Left hindlimb (tissue), 1 donor: ENCODE results near the gene C10orf143.
"Not testable (repeated sequence)": the region's sequence is repeated elsewhere in the genome, so short reads cannot be mapped to it uniquely, and the experiment has no call there.

Experiments
- DNase-seq: peaks from one replicate; pipeline ENCODE4 v3.0.0-alpha.2; 2018

C10orf143 gene

GRCh38 chr10:130111113-130111851 is 652 bp upstream of the C10orf143 start:
- peak; percentile 98 for DNase-seq

- DNase-seq, result peak; percentile 83
Observed at GRCh38 chr10:130109796-130110245, 809 bp downstream of the C10orf143 start.

- DNase-seq, result no peak
Observed at GRCh38 chr10:130108934-130109604, 1.6 kb downstream of the C10orf143 start.

- DNase-seq, result not testable (repeated sequence)
Observed at GRCh38 chr10:130108146-130108545, 2.5 kb downstream of the C10orf143 start.

GRCh38 chr10:130105724-130106123 is 4.9 kb downstream of the C10orf143 start:
- no peak for DNase-seq

GRCh38 chr10:130099344-130099743 is 11.3 kb downstream of the C10orf143 start:
- no peak for DNase-seq

GRCh38 chr10:130090565-130090964 is 20.1 kb downstream of the C10orf143 start:
- not testable (repeated sequence) for DNase-seq

- no peak for DNase-seq
Observed at GRCh38 chr10:130080461-130080814, 30.2 kb downstream of the C10orf143 start.

GRCh38 chr10:130079614-130080460 is 30.8 kb downstream of the C10orf143 start:
- no peak for DNase-seq

- no peak for DNase-seq
Observed at GRCh38 chr10:130078120-130078519, 32.5 kb downstream of the C10orf143 start.

GRCh38 chr10:130076681-130077080 is 33.9 kb downstream of the C10orf143 start:
- DNase-seq, result no peak

GRCh38 chr10:130074639-130075038 is 36.0 kb downstream of the C10orf143 start:
- no peak for DNase-seq

- DNase-seq, result no peak
Observed at GRCh38 chr10:130073912-130074311, 36.7 kb downstream of the C10orf143 start.

GRCh38 chr10:130072247-130072646 is 38.4 kb downstream of the C10orf143 start:
- no peak for DNase-seq

- DNase-seq, result no peak
Observed at GRCh38 chr10:130067893-130068292, 42.7 kb downstream of the C10orf143 start.

GRCh38 chr10:130066743-130067142 is 43.9 kb downstream of the C10orf143 start:
- no peak for DNase-seq

- DNase-seq, result no peak
Observed at GRCh38 chr10:130065251-130065650, 45.4 kb downstream of the C10orf143 start.

GRCh38 chr10:130064783-130065182 is 45.8 kb downstream of the C10orf143 start:
- no peak for DNase-seq

GRCh38 chr10:130062976-130063375 is 47.7 kb downstream of the C10orf143 start:
- DNase-seq, result no peak

- DNase-seq, result no peak
Observed at GRCh38 chr10:130062201-130062600, 48.4 kb downstream of the C10orf143 start.

GRCh38 chr10:130061760-130062159 is 48.9 kb downstream of the C10orf143 start:
- no peak for DNase-seq

GRCh38 chr10:130054021-130054420 is 56.6 kb downstream of the C10orf143 start:
- no peak for DNase-seq

GRCh38 chr10:130053561-130053960 is 57.1 kb downstream of the C10orf143 start:
- no peak for DNase-seq
